ENCODE results near the gene TPRG1L. TPM values are rescaled to one million over a fixed set of nuclear protein-coding genes. Genes with fewer than 3 reads are reported as not detected.

The TPRG1L gene
- total and polyA plus RNA-seq, 3 donors from 2014 or later, result 30.6 to 40.9 (median 33.3) TPM

DNA sequence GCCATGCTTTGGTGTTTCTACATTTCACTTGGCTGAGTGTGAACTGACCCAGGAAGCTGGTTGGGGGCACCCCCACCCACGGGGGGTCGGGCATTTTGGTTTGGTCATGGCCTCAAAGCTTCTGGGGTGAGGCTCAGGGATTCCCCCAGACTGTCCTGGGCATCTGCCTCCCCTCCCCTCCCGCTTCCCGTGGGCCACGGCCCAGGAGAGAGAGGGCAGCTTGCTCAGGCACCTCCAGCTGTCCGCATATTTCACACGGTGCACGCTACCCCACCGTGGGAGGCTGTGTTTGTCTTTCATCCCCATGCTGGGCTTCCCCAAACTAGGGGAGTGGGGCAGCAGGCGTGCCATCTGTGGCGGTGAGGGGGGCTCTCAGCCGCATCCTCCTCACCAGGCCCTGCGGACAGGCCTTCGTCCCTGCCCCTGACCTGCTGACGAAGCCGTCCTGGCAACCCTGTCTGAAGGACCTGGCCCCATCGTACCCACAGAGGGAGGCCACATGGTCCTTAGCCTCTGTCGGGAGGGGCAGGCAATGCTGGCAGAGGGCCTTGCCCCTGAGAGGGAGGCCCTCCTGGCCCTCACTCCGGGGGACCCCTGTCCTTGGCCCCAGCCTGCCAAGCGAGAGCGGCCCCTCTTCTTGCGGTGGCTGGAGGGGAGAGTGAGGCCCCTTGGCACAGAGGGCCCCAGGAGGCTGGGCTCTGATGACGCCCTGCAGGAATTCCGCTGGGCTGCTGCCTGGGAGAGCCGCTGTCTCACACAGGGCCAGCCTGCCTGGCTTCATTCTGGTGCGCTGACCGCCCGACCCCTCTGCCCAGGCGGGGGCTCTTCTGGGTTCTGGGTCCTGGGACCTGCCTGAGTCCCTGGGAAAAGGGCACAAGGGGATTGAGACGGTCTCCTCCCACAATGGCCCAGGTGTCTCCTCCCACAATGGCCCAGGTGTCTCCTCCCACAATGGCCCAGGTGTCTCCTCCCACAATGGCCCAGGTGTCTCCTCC lies 49.6 kb downstream of the TPRG1L start:
- intact Hi-C loops (cut with DNase I; ENCODE audit: low total_unique reads), result no loop called here
- TF ChIP-seq, protein P1, sequence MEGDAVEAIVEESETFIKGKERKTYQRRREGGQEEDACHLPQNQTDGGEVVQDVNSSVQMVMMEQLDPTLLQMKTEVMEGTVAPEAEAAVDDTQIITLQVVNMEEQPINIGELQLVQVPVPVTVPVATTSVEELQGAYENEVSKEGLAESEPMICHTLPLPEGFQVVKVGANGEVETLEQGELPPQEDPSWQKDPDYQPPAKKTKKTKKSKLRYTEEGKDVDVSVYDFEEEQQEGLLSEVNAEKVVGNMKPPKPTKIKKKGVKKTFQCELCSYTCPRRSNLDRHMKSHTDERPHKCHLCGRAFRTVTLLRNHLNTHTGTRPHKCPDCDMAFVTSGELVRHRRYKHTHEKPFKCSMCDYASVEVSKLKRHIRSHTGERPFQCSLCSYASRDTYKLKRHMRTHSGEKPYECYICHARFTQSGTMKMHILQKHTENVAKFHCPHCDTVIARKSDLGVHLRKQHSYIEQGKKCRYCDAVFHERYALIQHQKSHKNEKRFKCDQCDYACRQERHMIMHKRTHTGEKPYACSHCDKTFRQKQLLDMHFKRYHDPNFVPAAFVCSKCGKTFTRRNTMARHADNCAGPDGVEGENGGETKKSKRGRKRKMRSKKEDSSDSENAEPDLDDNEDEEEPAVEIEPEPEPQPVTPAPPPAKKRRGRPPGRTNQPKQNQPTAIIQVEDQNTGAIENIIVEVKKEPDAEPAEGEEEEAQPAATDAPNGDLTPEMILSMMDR (IDR thresholded peaks at IDR 0.05), result no peak
- TF ChIP-seq POLR2A (IDR thresholded peaks at IDR 0.05), result no peak
- H3K4me3 ChIP-seq, result no peak overlapping the region
- no peaks in the 10 kb centered on the region for H3K4me1 ChIP-seq
- no peaks in the 10 kb centered on the region for H3K9me3 ChIP-seq
- no peak overlapping the region for H3K27ac ChIP-seq
- H3K27me3 ChIP-seq, result no peaks in the 10 kb centered on the region
- H3K36me3 ChIP-seq (ENCODE audit: low read depth, missing control alignments), result no peaks in the 10 kb centered on the region
- DNase-seq, result no peak
- 73 to 81% methylated on average over 6 to 30 of the region's 30 CpGs for WGBS, 2 donors

DNA sequence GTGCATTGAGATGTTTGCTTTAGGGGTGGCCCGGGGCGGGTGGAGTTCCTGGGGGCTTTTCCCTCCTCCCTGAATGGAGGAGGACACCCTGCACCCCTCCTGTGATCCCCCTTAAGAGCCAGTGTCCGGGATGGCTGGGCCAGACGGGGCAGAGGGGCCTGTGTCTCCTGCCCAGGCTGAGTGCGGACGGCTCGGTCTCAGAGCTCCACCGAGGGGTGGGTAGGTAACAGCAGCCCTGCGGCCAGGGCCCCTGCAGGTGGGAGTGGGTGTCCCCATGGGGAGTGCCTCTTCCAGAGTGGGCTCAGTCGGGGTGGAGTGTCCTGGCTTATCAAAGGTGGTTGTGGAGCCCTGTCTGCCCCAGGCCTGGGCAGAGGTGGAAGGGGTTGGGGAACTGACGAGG lies 50.6 kb downstream of the TPRG1L start:
- Histone ChIP-seq H3K27me3 (no peaks in the 10 kb centered on the region), H3K4me3 (no peak overlapping the region), H3K27ac (no peak overlapping the region), H3K9me3 (no peaks in the 10 kb centered on the region), H3K36me3 (ENCODE audit: low read depth, missing control alignments) (no peaks in the 10 kb centered on the region), H3K4me1 (no peaks in the 10 kb centered on the region)
- intact Hi-C loops (cut with DNase I; ENCODE audit: low total_unique reads), result no loop called here
- no peak for DNase-seq
- TF ChIP-seq, protein P1 (IDR thresholded peaks at IDR 0.05), result no peak
- no peak for TF ChIP-seq POLR2A (IDR thresholded peaks at IDR 0.05)
- WGBS, 2 donors, result 87 to 90% methylated on average over 6 to 11 of the region's 11 CpGs

DNA sequence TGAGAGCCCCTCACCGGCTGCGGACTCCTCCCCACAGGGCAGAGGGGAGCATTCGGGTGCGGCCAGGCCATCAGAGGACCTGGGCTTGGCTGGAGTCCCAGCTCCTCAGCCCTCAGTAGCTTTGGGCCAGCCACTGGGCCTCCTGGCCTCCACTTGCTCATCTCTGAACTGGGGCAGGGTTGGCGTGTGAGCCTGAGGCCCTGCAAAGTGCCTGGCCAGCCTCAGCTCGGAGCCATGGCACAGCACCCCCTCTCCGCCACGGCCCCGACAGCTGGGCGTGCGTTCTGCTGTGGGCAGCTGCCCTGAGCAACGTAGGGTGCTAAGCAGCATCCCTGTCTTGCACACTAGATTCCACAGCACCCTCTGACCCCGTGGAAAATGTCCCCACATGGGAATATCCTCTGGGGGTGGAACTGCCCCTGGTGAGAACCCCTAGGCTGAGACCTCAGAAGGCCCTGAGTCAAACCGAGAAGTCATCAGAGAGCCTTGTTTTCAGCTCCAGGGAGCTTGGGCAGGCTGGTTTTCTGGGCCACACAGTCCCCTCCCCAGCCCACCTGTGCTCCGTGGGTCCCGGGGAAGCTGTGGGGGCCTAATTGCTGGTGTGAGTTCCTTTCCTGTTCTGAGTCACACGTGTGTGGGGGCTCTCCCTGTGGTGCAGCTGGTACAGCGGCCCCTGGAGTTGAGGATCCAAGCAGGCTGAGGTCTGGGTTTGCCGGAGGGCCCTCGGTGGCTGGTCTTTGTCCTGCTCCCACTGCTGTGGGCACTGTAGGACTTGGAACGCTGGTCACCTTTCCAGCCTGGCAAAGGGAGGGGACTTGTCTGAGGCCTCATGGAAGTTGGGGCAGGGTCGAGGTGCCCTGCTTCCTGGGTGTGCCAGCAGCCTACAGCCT lies 52.0 kb downstream of the TPRG1L start:
- WGBS, 2 donors, result 80 to 87% methylated on average over 17 to 22 of the region's 22 CpGs
- no peaks in the 10 kb centered on the region for H3K36me3 ChIP-seq (ENCODE audit: low read depth, missing control alignments)
- TF ChIP-seq, protein P1 (IDR thresholded peaks at IDR 0.05), result no peak
- no peak for TF ChIP-seq POLR2A (IDR thresholded peaks at IDR 0.05)
- no peak for DNase-seq
- H3K27ac ChIP-seq, result no peak overlapping the region
- no peak overlapping the region for H3K4me3 ChIP-seq
- intact Hi-C loops (cut with DNase I; ENCODE audit: low total_unique reads), result no loop called here
- H3K4me1 ChIP-seq, result no peaks in the 10 kb centered on the region
- H3K27me3 ChIP-seq, result no peaks in the 10 kb centered on the region
- no peaks in the 10 kb centered on the region for H3K9me3 ChIP-seq

DNA sequence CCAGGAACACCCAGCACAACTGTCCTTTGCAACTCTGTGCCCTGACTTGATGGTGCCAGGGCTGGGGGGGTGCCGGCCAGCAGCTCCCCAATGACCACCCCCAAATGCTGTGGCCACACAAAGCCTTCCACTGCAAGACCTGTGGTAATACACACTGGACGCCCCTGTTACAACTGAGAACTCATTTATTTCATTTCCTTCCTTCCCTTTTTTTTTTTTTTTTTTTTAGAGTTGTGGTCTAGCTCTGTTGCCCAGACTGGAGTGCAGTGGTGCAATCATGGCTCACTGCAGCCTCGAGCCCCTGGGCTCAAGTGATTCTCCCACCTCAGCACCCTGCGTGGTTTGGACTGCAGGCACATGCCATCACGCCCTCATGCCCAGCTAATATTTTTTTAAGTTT lies 52.7 kb downstream of the TPRG1L start:
- Histone ChIP-seq H3K27me3 (no peaks in the 10 kb centered on the region), H3K9me3 (no peaks in the 10 kb centered on the region), H3K27ac (no peak overlapping the region), H3K4me1 (no peaks in the 10 kb centered on the region), H3K4me3 (no peak overlapping the region), H3K36me3 (ENCODE audit: low read depth, missing control alignments) (no peaks in the 10 kb centered on the region)
- 68 to 85% methylated on average over 4 to 5 of the region's 5 CpGs for WGBS, 2 donors
- intact Hi-C loops (cut with DNase I; ENCODE audit: low total_unique reads), result no loop called here
- DNase-seq, result no peak
- TF ChIP-seq, protein P1 (IDR thresholded peaks at IDR 0.05), result no peak
- TF ChIP-seq POLR2A (IDR thresholded peaks at IDR 0.05), result no peak

Data from testis (tissue), 3 donors.